HepG2 (cell line): ENCODE results near the gene CEP43. TPM values are rescaled to one million over a fixed set of nuclear protein-coding genes. Genes with fewer than 3 reads are reported as not detected.

Source experiments
- ARHGAP35 ChIP-seq: sonication (generic); formaldehyde crosslinking; IDR thresholded peaks from 2 replicates; pipeline ENCODE4 v1.9.0; 2022; ENCODE audit warnings: mild to moderate bottlenecking, inconsistent platforms, moderate library complexity, missing genetic modification reagents, borderline replicate concordance
- FOXJ3 ChIP-seq: sonication (generic); formaldehyde crosslinking; IDR thresholded peaks from 2 replicates; pipeline ENCODE4 v1.4.0; 2020; ENCODE audit warnings: missing genetic modification reagents, mild to moderate bottlenecking, borderline replicate concordance
- GABPB1 ChIP-seq: IDR thresholded peaks from 2 replicates; pipeline ENCODE4 v1.6.1; 2016; ENCODE audit warnings: mild to moderate bottlenecking, missing genetic modification reagents, moderate library complexity, missing compliant biosample characterization
- HCFC1 ChIP-seq: fragments of 150-350 bp; IDR thresholded peaks from 2 replicates; pipeline ENCODE4 v1.6.1; 2014; ENCODE audit warnings: low read depth, low read length
- HNF1B ChIP-seq: sonication (generic); formaldehyde crosslinking; IDR thresholded peaks from 2 replicates; pipeline ENCODE4 v1.5.1; 2020; ENCODE audit warnings: mild to moderate bottlenecking, moderate library complexity, missing genetic modification reagents
- IRF1 ChIP-seq: sonication (generic); formaldehyde crosslinking; IDR thresholded peaks from 2 replicates; pipeline ENCODE4 v1.4.0; 2020; ENCODE audit warnings: low read depth, mild to moderate bottlenecking, missing genetic modification reagents
- MZF1 ChIP-seq: sonication (generic); formaldehyde crosslinking; IDR thresholded peaks from 2 replicates; pipeline ENCODE4 v1.8.1; 2023; ENCODE audit warnings: mild to moderate bottlenecking, missing genetic modification reagents, borderline replicate concordance
- PCBP2 ChIP-seq: fragments of 200-400 bp; formaldehyde crosslinking; optimal IDR thresholded peaks from 2 replicates; pipeline ENCODE3; 2018; ENCODE audit warnings: low read length, low read depth; ENCODE audit not compliant: poor library complexity, severe bottlenecking
- SALL1 ChIP-seq: sonication (generic); formaldehyde crosslinking; IDR thresholded peaks from 2 replicates; pipeline ENCODE4 v1.8.0; 2022; ENCODE audit warnings: mild to moderate bottlenecking, missing genetic modification reagents
- SATB2 ChIP-seq: sonication (generic); formaldehyde crosslinking; IDR thresholded peaks from 2 replicates; pipeline ENCODE4 v1.5.0; 2020; ENCODE audit warnings: missing genetic modification reagents
- STAG1 ChIP-seq: sonication (generic); formaldehyde crosslinking; IDR thresholded peaks from 2 replicates; pipeline ENCODE4 v1.4.0; 2020; ENCODE audit warnings: missing genetic modification reagents
- ZC3H13 ChIP-seq: sonication (generic); formaldehyde crosslinking; IDR thresholded peaks from 2 replicates; pipeline ENCODE4 v1.8.1; 2023; ENCODE audit warnings: mild to moderate bottlenecking, missing genetic modification reagents, moderate library complexity
- ZNF253 ChIP-seq: sonication (generic); formaldehyde crosslinking; IDR thresholded peaks from 2 replicates; pipeline ENCODE4 v1.8.0; 2022; ENCODE audit warnings: mild to moderate bottlenecking, missing genetic modification reagents, borderline replicate concordance
- ZNF317 ChIP-seq: sonication (generic); formaldehyde crosslinking; IDR thresholded peaks from 2 replicates; pipeline ENCODE4 v1.5.0; 2020; ENCODE audit warnings: mild to moderate bottlenecking, missing genetic modification reagents
- ZNF549 ChIP-seq: sonication (generic); formaldehyde crosslinking; IDR thresholded peaks from 2 replicates; pipeline ENCODE4 v1.5.0; 2020; ENCODE audit warnings: missing genetic modification reagents
- ZNF557 ChIP-seq: sonication (generic); formaldehyde crosslinking; IDR thresholded peaks from 2 replicates; pipeline ENCODE4 v1.4.0; 2020; ENCODE audit warnings: missing genetic modification reagents
- ZNF614 ChIP-seq: IDR thresholded peaks from 2 replicates; pipeline ENCODE4 v1.6.1; 2018; ENCODE audit warnings: missing biosample characterization, missing genetic modification reagents, inconsistent platforms, borderline replicate concordance
- ZNF652 ChIP-seq: IDR thresholded peaks from 2 replicates; pipeline ENCODE4 v1.6.1; 2016; ENCODE audit warnings: low read depth, borderline replicate concordance
- ZNF761 ChIP-seq: sonication (generic); formaldehyde crosslinking; conservative IDR thresholded peaks from 2 replicates; pipeline ENCODE4 v1.4.0; 2020; ENCODE audit warnings: mild to moderate bottlenecking, missing genetic modification reagents
- ZNF782 ChIP-seq: sonication (generic); formaldehyde crosslinking; IDR thresholded peaks from 2 replicates; pipeline ENCODE4 v1.4.0; 2020; ENCODE audit warnings: missing genetic modification reagents, mild to moderate bottlenecking, borderline replicate concordance
- polyA plus RNA-seq, 8 experiments: library from polyadenylated mRNA; depleted of rRNA in 3 of 8; stranded (reverse) in 7 of 8; unstranded in 1 of 8; fragments of >200 nt; fragmentation: Illumina TruSeq in 4 of 8; extraction: Trizol in 4 of 8; gene quantifications; 2 replicates each; pipeline versions ENCODE4 v1.2.1 to v1.2.3, GENCODE V29; 2011 to 2016; ENCODE audit warnings: low read depth in 4 of 8, missing spikeins in 1 of 8, mixed read lengths in 1 of 8; ENCODE audit not compliant: insufficient read depth in 1 of 8
- total RNA-seq, 5 experiments: library from RNA; depleted of rRNA; stranded (reverse); fragments of >200 nt; fragmentation: Illumina TruSeq; extraction: Trizol; gene quantifications; 2 replicates each; pipeline ENCODE4 v1.2.3, GENCODE V29; 2016; ENCODE audit warnings: low read depth in 1 of 5
- TF ChIP-seq, protein P1 (sequence below): sonication (generic); formaldehyde crosslinking; IDR thresholded peaks from 2 replicates; pipeline ENCODE4 v1.5.0; 2020; ENCODE audit warnings: missing genetic modification reagents, mild to moderate bottlenecking, borderline replicate concordance
- TF ChIP-seq, protein P2 (sequence below): sonication (generic); formaldehyde crosslinking; IDR thresholded peaks from 2 replicates; pipeline ENCODE4 v1.8.0; 2022; ENCODE audit warnings: missing genetic modification reagents, mild to moderate bottlenecking, borderline replicate concordance

Gene CEP43
- total and polyA plus RNA-seq, 2 of the 13 experiments (the other 11 are each of a cell fraction or from before 2014, with no cell fraction given): 29.3 to 73.9 TPM

- peak; percentile 58 for TF ChIP-seq HNF1B
- no peak for TF ChIP-seq ZNF557 (CRISPR knock-in tag)
- peak; percentile 21; the same call in 1 of the 2 replicates for TF ChIP-seq ARHGAP35 (CRISPR knock-in tag)
- peak; percentile 49 for TF ChIP-seq ZNF317
- peak; percentile 94 for TF ChIP-seq ZC3H13 (CRISPR knock-in tag)
- TF ChIP-seq ZNF253: no peak
- no peak for TF ChIP-seq ZNF782 (CRISPR knock-in tag)
- no peak; the same call in 1 of the 2 replicates for TF ChIP-seq STAG1 (CRISPR knock-in tag)
- no peak for TF ChIP-seq HCFC1
- no peak for TF ChIP-seq ZNF652
- TF ChIP-seq GABPB1 (CRISPR knock-in tag): peak; percentile 92
- TF ChIP-seq ZNF549 (CRISPR knock-in tag): no peak
- no peak for TF ChIP-seq FOXJ3
- TF ChIP-seq MZF1 (CRISPR knock-in tag): peak; percentile 60; the same call in 1 of the 2 replicates
- peak; percentile 84 for TF ChIP-seq SALL1 (CRISPR knock-in tag)
- TF ChIP-seq, protein P1, sequence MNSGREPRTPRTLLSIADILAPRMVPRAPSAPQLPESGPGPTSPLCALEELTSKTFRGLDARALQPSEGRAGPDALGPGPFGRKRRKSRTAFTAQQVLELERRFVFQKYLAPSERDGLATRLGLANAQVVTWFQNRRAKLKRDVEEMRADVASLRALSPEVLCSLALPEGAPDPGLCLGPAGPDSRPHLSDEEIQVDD (CRISPR knock-in tag): no peak
- TF ChIP-seq ZNF761 (CRISPR knock-in tag): no peak; the same call in 1 of the 2 replicates
- no peak for TF ChIP-seq SATB2 (CRISPR knock-in tag)
- TF ChIP-seq, protein P2, sequence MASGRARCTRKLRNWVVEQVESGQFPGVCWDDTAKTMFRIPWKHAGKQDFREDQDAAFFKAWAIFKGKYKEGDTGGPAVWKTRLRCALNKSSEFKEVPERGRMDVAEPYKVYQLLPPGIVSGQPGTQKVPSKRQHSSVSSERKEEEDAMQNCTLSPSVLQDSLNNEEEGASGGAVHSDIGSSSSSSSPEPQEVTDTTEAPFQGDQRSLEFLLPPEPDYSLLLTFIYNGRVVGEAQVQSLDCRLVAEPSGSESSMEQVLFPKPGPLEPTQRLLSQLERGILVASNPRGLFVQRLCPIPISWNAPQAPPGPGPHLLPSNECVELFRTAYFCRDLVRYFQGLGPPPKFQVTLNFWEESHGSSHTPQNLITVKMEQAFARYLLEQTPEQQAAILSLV (CRISPR knock-in tag): peak; percentile 60; the same call in 1 of the 2 replicates
- no peak for TF ChIP-seq IRF1
- peak; percentile 6 for TF ChIP-seq PCBP2
- peak; percentile 87 for TF ChIP-seq ZNF614 (CRISPR knock-in tag)
Measured at GRCh38 chr6:166957087-166957804, 42.0 kb upstream of the CEP43 start (continued).
